Endodermal cell (in vitro differentiated cells): Measurements from ENCODE around the gene CYGB. TPM values are rescaled to one million over a fixed set of nuclear protein-coding genes. Genes with fewer than 3 reads are reported as not detected.

ENCODE experiments used
- DNase-seq: peaks from one replicate; pipeline ENCODE4 v3.0.0-alpha.2; 2017
- H3K27ac ChIP-seq: 2 replicates; pipeline ENCODE4 v1.5.1; 2013; ENCODE audit warnings: mild to moderate bottlenecking, low read depth, low read length, moderate library complexity
- H3K27me3 ChIP-seq: 2 replicates; pipeline ENCODE4 v1.6.1; 2013; ENCODE audit warnings: mild to moderate bottlenecking, low read length, moderate library complexity; ENCODE audit not compliant: insufficient read depth, control insufficient read depth, poor library complexity, severe bottlenecking
- H3K36me3 ChIP-seq: 2 replicates; pipeline ENCODE4 v1.7.0; 2013; ENCODE audit warnings: mild to moderate bottlenecking, low read length, moderate library complexity; ENCODE audit not compliant: control insufficient read depth, insufficient read depth
- H3K4me1 ChIP-seq: one replicate; pipeline ENCODE4 v1.7.0; 2013; ENCODE audit warnings: low read length; ENCODE audit not compliant: control insufficient read depth, insufficient read depth
- H3K4me3 ChIP-seq: 2 replicates; pipeline ENCODE4 v1.5.1; 2013; ENCODE audit warnings: mild to moderate bottlenecking, low read length, moderate library complexity
- H3K9ac ChIP-seq: 2 replicates; pipeline ENCODE4 v1.6.1; 2013; ENCODE audit warnings: mild to moderate bottlenecking, low read length, moderate library complexity; ENCODE audit not compliant: poor library complexity, severe bottlenecking; ENCODE audit errors: extremely low read depth
- H3K9me3 ChIP-seq: 2 replicates; pipeline ENCODE4 v1.6.1; 2013; ENCODE audit warnings: mild to moderate bottlenecking, low read length, moderate library complexity; ENCODE audit not compliant: control insufficient read depth
- H3K27ac Mint-ChIP-seq: 2 replicates; pipeline ENCODE4 v1.8.0; 2020; ENCODE audit warnings: mixed read lengths
- H3K27me3 Mint-ChIP-seq: 2 replicates; pipeline ENCODE4 v1.8.0; 2021; ENCODE audit warnings: mild to moderate bottlenecking, mixed read lengths; ENCODE audit not compliant: insufficient read depth
- H3K36me3 Mint-ChIP-seq: 2 replicates; pipeline ENCODE4 v1.8.0; 2020; ENCODE audit warnings: low read depth, mixed read lengths
- H3K4me1 Mint-ChIP-seq: 2 replicates; pipeline ENCODE4 v1.8.0; 2020; ENCODE audit warnings: mixed read lengths
- H3K4me3 Mint-ChIP-seq: 2 replicates; pipeline ENCODE4 v1.8.0; 2020; ENCODE audit warnings: mild to moderate bottlenecking, moderate library complexity, mixed read lengths
- H3K9me3 Mint-ChIP-seq: 2 replicates; pipeline ENCODE4 v1.8.0; 2020; ENCODE audit warnings: mild to moderate bottlenecking, mixed read lengths
- CTCF ChIP-seq: fragments of 200-600 bp; sonication (generic); conservative IDR thresholded peaks from 2 replicates; pipeline ENCODE4 v1.5.0; 2021; ENCODE audit warnings: antibody characterized with exemption, mild to moderate bottlenecking
- WGBS, 2 experiments: methylation state at CpG; one replicate each; pipeline versions ENCODE4 v1.1.5 to v1.1.7; 2013; ENCODE audit warnings: missing lambda C conversion rate in 2 of 2, mixed read lengths in 1 of 2; ENCODE audit not compliant: insufficient coverage in 1 of 2, insufficient read length in 1 of 2; 5-methylcytosine and 5-hydroxymethylcytosine counted together
- total RNA-seq, 2 donors: library from RNA; stranded (reverse); fragmentation: NEBNext Ultra II Directional in 1 of 2; extraction: Animal tissue kit (Norgen Biotek cat#: 25700) in 1 of 2; gene quantifications; 2 replicates in 1 of 2; 3 replicates in 1 of 2; pipeline ENCODE4 v1.2.1, GENCODE V29; 2021

The CYGB gene
- total RNA-seq, 2 donors from 2014 or later = 2.0 to 3.4 TPM

- no peaks in the 10 kb centered on the region for H3K9me3 ChIP-seq
- H3K36me3 Mint-ChIP-seq = no peaks in the 10 kb centered on the region
- H3K27me3 ChIP-seq = no peaks in the 10 kb centered on the region
- no peaks in the 10 kb centered on the region for H3K36me3 ChIP-seq
- H3K4me1 ChIP-seq = no peaks in the 10 kb centered on the region
- H3K9me3 Mint-ChIP-seq = no peaks in the 10 kb centered on the region
- H3K4me3 Mint-ChIP-seq = no peak overlapping the region
- WGBS, 2 experiments = 79 to 87% methylated on average over 12 to 23 of the region's 23 CpGs
- peak; percentile 73 for DNase-seq
- H3K27me3 Mint-ChIP-seq = peaks cover 5% of the 10 kb centered on the region
- TF ChIP-seq CTCF = no peak
- H3K9ac ChIP-seq = no peak overlapping the region
- H3K4me3 ChIP-seq = no peak overlapping the region
- peak overlapping the region; percentile 74 for H3K27ac Mint-ChIP-seq
- peaks cover 6% of the 10 kb centered on the region for H3K4me1 Mint-ChIP-seq
- no peak overlapping the region for H3K27ac ChIP-seq
These were observed 7.3 kb downstream of the CYGB start for GRCh38 chr17:76530095-76530723.

- Mint-ChIP-seq H3K36me3 (no peaks in the 10 kb centered on the region), H3K27me3 (peaks cover 4% of the 10 kb centered on the region), H3K9me3 (no peaks in the 10 kb centered on the region), H3K27ac (no peak overlapping the region), H3K4me1 (peaks cover 11% of the 10 kb centered on the region), H3K4me3 (no peak overlapping the region)
- Histone ChIP-seq H3K27ac (no peak overlapping the region), H3K4me1 (no peaks in the 10 kb centered on the region), H3K9me3 (no peaks in the 10 kb centered on the region), H3K9ac (no peak overlapping the region), H3K27me3 (no peaks in the 10 kb centered on the region), H3K4me3 (no peak overlapping the region), H3K36me3 (no peaks in the 10 kb centered on the region)
- 77 to 83% methylated on average over 10 to 20 of the region's 20 CpGs for WGBS, 2 experiments
- TF ChIP-seq CTCF = no peak
- peak; percentile 79 for DNase-seq
These were observed 8.1 kb downstream of the CYGB start for GRCh38 chr17:76529224-76530094.

- H3K27me3 Mint-ChIP-seq = peaks cover 7% of the 10 kb centered on the region
- H3K36me3 ChIP-seq = no peaks in the 10 kb centered on the region
- H3K27me3 ChIP-seq = no peaks in the 10 kb centered on the region
- peaks cover 11% of the 10 kb centered on the region for H3K4me1 Mint-ChIP-seq
- no peaks in the 10 kb centered on the region for H3K4me1 ChIP-seq
- no peaks in the 10 kb centered on the region for H3K9me3 Mint-ChIP-seq
- WGBS, 2 experiments = 89% methylated on average over 17 to 31 of the region's 31 CpGs
- H3K4me3 ChIP-seq = no peak overlapping the region
- H3K9me3 ChIP-seq = no peaks in the 10 kb centered on the region
- no peak for TF ChIP-seq CTCF
- H3K27ac Mint-ChIP-seq = no peak overlapping the region
- H3K36me3 Mint-ChIP-seq = no peaks in the 10 kb centered on the region
- H3K9ac ChIP-seq = no peak overlapping the region
- no peak overlapping the region for H3K27ac ChIP-seq
- no peak for DNase-seq
- H3K4me3 Mint-ChIP-seq = no peak overlapping the region
These were observed 8.8 kb downstream of the CYGB start for GRCh38 chr17:76528528-76529223.
